HG02588 (cell line): ENCODE results near the gene MPV17L2.
"Not testable (repeated sequence)": the region's sequence is repeated elsewhere in the genome, so short reads cannot be mapped to it uniquely, and the experiment has no call there.

Source experiments
- ATAC-seq: cut with Tn5 transposase; IDR thresholded peaks from one replicate; pipeline ENCODE4 v1.9.1; 2021; ENCODE audit warnings: mild to moderate bottlenecking, moderate library complexity; ENCODE audit not compliant: unreplicated experiment

MPV17L2 gene

DNA sequence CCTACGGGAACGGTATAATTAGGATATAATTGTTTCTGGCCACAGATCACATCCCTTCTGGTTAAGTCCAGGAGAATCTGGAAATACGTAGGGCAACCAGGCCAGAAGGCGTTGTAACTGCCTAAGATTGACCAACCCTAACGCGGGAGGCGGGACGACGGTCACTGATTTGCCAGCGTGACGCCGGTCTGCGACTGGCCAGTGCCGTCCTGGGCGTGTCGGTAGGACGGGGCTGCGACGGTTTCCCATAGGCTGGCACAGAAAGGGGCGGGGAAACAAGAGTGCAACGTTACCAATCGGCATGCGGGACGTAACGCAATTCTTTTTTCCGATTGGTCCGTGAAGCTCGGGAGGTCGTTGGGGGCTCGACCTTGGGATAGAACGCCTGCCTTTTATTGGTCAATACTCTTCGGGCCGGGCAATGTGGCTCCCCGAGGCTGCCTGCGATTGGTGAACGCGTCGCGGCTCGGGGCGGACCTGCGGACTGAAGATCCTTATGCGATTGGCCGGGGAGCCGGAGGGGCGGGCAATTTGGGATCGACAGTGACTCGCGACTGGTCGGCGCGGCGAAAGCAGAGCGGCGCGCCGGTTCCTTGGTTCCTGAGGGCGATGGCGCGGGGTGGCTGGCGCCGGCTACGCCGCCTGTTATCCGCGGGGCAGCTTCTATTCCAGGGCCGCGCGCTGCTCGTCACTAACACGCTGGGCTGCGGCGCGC lies at the start of gene MPV17L2:
MPV17L2 (plus strand) TSS at position 546 of the 715 bp plus-strand sequence; CDS start at position 610, 64 bp downstream.
- peak; percentile 84 for ATAC-seq

DNA sequence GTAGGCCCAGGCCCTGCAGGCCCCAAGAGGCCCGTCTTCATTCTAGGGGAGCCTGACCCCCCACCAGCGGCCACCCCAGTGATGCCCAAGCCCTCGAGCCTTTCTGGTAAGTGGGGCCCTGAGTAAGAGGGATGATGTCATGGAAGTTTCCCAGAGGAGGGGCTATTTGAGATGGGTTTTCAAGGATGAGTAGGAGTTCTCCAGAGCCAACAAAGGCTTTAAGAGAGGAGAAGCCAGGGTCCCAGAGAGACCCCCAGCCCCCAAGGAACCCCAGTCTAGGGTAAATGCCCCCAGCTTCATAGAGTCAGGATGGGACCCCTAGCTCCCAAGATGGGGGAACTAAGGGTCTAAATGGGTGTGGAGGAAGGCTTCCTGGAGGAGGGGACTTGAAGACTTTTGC lies 49.1 kb upstream of the MPV17L2 start:
- ATAC-seq, result no peak

- ATAC-seq, result no peak
Measured at GRCh38 chr19:18144361-18144760, 48.7 kb upstream of the MPV17L2 start.

- no peak for ATAC-seq
Measured at GRCh38 chr19:18144906-18145305, 48.1 kb upstream of the MPV17L2 start.

DNA sequence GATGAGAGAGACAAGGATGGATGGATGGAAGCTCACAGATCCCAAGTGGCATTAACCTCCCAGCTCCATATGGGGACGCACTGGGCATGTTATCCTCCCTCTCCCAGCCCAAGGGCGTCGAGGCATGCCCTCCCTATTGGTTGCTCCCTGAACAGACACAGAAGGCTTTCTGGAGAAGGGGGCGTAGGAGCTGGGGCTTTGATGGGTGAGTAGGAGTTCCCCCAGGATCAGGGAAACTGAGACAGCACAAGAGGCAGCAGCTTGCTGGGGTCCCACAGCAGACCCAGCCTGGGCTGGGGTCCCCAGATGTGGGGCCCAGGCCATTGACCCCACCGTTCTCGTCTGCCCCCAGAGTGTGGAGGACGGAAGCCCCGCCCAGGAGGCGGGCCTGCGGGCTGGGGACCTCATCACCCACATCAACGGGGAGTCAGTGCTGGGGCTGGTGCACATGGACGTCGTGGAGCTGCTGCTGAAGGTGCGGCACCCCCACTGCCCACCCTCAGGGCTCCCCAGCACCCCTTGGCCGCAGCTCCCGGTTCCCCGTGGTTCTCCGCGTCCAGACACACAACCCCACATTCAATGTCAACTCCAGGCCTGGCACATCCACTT lies 47.5 kb upstream of the MPV17L2 start:
- ATAC-seq, result no peak

GRCh38 chr19:18147396-18147795 lies 45.6 kb upstream of the MPV17L2 start:
- ATAC-seq, result no peak

- ATAC-seq, result no peak
Measured at GRCh38 chr19:18149596-18149975, 43.4 kb upstream of the MPV17L2 start.

GRCh38 chr19:18150776-18151624 lies 42.0 kb upstream of the MPV17L2 start:
- no peak for ATAC-seq

GRCh38 chr19:18152442-18152816 lies 40.6 kb upstream of the MPV17L2 start:
- peak; percentile 49 for ATAC-seq

- ATAC-seq, result peak; percentile 69
Measured at GRCh38 chr19:18152817-18153555, 40.0 kb upstream of the MPV17L2 start, which contains the start of gene PIK3R2. PIK3R2 (plus strand) TSS chr19:18153163; CDS start chr19:18155880, 2,717 bp downstream.

GRCh38 chr19:18153556-18154134 lies 39.4 kb upstream of the MPV17L2 start:
- peak; percentile 2 for ATAC-seq

DNA sequence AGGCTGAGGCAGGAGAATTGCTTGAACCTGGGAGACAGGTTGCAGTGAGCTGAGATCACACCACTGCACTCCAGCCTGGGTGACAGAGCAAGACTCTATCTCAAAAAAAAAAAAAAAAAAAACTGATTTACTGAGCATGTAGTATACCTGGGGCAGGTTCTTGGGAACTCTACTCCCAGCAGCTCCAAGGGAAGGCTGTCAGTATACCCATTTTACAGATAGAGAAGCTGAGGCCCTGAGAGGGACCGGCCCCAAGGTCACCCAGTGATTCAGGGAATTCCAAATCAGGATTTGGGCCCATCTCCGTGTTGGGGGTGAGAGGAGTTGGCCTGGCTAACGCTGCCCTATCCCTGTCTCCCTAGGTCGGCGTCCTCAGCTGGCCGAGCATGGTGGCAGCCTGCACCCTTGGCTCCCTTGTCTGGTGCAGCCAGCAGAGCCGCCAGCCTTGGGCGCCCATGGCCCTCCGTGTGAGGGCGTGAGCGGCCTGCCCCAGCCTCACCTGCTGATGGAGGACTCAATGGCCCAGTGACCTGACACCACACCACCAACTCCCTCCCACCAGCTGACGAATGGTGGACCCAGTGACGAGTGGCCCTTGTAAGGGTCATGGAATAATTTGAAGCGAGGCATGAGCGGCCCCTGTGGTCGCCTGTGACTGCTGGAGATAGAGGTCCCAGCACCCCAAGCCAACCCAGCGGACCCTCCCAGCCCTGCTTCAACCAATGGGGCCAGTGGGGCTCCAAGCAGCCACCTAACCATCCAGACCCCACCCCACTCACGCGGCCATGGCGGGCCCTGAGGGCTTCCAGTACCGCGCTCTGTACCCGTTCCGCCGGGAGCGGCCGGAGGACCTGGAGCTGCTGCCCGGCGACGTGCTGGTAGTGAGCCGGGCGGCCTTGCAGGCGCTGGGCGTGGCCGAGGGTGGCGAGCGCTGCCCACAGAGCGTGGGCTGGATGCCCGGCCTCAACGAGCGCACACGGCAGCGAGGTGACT lies 37.6 kb upstream of the MPV17L2 start:
- no peak for ATAC-seq

GRCh38 chr19:18156268-18156667 lies 36.8 kb upstream of the MPV17L2 start:
- no peak for ATAC-seq

- ATAC-seq, result no peak
Measured at GRCh38 chr19:18156841-18157464, 36.1 kb upstream of the MPV17L2 start.

- no peak for ATAC-seq
Measured at GRCh38 chr19:18157465-18158063, 35.5 kb upstream of the MPV17L2 start.

DNA sequence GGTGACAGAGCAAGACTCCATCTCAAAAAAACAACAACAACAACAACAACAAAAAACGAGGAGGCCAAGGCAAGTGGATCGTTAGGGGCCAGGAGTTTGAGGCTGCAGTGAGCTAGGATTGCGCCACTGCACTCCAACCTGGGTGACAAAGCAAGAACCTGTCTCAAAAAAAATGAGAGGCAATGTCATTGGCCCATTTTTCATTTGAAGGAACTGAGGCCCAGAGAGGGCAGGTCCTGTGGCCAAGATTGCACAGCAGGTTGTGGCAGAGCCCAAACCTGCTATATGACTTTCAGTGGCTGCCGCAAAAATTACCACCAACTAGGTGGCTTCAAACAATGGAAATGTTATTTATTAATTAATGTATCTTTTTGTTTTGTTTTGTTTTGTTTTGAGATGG lies 34.6 kb upstream of the MPV17L2 start:
- no peak for ATAC-seq

DNA sequence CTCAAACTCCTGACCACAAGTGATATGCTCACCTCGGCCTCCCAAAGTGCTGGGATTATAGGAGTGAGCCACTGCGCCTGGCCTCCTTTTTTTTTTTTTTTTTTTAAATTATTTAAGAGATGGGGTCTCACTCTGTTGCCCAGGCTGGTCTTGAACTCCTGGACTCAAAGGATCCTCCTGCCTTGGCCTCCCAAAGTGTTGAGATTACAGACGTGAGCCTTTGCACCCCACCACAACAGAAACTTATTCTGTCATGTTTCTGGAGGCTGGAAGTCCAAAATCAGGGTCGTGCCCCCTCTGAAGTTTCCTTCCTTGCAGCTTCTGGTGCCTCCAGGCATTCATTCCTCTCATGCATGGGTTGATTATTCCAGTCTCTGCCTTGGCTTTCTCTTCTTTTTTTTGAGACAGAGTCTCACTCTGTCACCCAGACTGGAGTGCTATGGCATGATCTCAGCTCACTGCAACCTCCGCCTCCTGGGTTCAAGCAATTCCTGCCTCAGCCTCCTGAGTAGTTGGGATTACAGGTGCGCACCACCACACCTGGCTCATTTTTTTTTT lies 33.9 kb upstream of the MPV17L2 start:
- ATAC-seq, result not testable (repeated sequence)

DNA sequence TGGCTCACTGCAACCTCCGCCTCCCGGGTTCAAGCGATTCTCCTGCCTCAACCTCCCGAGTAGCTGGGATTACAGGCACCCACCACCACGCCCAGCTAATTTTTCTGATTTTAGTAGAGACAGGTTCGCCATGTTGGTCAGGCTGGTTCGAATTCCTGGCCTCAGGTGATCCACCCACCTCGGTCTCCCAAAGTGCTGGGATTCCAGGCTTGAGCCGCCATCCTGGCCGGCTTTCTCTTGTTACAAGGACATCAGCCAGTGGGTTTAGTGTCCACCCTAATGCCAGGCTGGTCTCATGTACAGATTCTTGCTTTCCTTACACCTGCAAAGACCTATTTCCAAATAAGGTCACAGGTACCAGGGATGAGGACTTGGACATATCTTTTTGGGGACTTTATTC lies 33.2 kb upstream of the MPV17L2 start:
- no peak for ATAC-seq
